Ascending aorta (tissue), 2 donors: ENCODE results near the gene TRIM17. TPM values are rescaled to one million over a fixed set of nuclear protein-coding genes. Genes with fewer than 3 reads are reported as not detected.

Experiments used
- DNase-seq, 2 donors: peaks; one replicate each; pipeline ENCODE4 v3.0.0-alpha.2; 2019; ENCODE audit warnings: low spot score in 2 of 2
- H3K27ac ChIP-seq, 2 donors: fragments of 200-600 bp; sonication (generic); one replicate each; pipeline ENCODE4 v1.5.1; 2016 to 2017; ENCODE audit warnings: mild to moderate bottlenecking in 1 of 2
- H3K27me3 ChIP-seq: fragments of 200-600 bp; sonication (generic); one replicate; pipeline ENCODE4 v1.5.1; 2017
- H3K36me3 ChIP-seq, 2 donors: fragments of 200-600 bp; sonication (generic); one replicate each; pipeline ENCODE4 v1.5.1; 2016
- H3K4me1 ChIP-seq, 2 donors: fragments of 200-600 bp; sonication (generic); one replicate each; pipeline ENCODE4 v1.5.1; 2016 to 2017; ENCODE audit warnings: mild to moderate bottlenecking in 1 of 2
- H3K4me3 ChIP-seq, 2 donors: fragments of 200-600 bp; sonication (generic); one replicate each; pipeline ENCODE4 v1.5.1; 2016 to 2017; ENCODE audit warnings: mild to moderate bottlenecking in 1 of 2
- H3K9me3 ChIP-seq, 2 donors: fragments of 200-600 bp; sonication (generic); one replicate each; pipeline ENCODE4 v1.5.1; 2016
- intact Hi-C: fragments of 100-400 bp; cut with DNase I; formaldehyde crosslinking; loops from one replicate; pipeline ENCODE4 v1.15.1; 2023
- total RNA-seq: library from RNA; depleted of rRNA; stranded (reverse); fragments of >200 nt; gene quantifications from one replicate; pipeline ENCODE4 v1.1.0, GENCODE V29; 2016
- TF ChIP-seq, protein P1 (sequence below), 3 experiments: fragments of 200-600 bp in 2 of 3; fragments of 450-650 bp in 1 of 3; sonication (generic) in 2 of 3; IDR thresholded peaks; one replicate each; pipeline ENCODE4 v1.5.1; 2016 to 2019; ENCODE audit warnings: antibody characterized with exemption in 3 of 3, mild to moderate bottlenecking in 1 of 3, moderate library complexity in 1 of 3

TRIM17 gene
- total RNA-seq, 1 donor from 2014 or later, result not detected

DNA sequence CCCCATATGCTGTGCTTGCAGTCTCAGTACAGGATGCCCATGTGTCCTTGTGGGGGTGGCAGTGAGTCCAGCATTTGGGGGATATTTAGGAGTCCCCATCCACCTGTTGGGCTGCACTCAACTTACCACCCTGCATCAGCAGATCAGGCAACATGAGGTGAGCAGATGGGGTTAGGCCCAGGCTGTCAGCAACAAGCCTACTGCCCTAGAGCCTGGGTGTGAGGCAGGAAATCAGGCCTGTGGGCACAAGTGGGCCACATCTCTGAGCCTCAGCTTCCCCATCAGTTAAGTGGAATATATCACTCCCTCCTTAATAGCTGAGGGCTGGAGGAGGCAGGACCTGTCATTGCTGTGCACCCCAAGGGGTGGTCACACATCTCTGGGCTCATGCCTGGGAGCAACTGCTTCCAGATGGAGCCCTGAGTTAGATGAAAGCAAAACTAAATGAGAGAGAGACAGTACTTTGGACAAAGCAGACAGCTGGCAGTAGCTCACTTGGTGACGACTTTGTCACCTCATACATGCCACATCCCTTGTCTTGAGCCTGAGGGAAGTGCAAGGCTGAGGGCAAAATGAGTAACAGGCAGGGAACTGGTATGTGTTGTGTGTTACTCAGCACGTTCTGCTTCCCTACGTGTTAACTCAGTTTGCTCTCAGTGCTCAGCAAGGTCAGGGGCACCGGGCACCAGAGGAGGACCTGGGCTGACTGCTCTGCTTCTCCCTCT is 58.5 kb downstream of the TRIM17 start:
- intact Hi-C loops, result no loop called here
- TF ChIP-seq, protein P1, sequence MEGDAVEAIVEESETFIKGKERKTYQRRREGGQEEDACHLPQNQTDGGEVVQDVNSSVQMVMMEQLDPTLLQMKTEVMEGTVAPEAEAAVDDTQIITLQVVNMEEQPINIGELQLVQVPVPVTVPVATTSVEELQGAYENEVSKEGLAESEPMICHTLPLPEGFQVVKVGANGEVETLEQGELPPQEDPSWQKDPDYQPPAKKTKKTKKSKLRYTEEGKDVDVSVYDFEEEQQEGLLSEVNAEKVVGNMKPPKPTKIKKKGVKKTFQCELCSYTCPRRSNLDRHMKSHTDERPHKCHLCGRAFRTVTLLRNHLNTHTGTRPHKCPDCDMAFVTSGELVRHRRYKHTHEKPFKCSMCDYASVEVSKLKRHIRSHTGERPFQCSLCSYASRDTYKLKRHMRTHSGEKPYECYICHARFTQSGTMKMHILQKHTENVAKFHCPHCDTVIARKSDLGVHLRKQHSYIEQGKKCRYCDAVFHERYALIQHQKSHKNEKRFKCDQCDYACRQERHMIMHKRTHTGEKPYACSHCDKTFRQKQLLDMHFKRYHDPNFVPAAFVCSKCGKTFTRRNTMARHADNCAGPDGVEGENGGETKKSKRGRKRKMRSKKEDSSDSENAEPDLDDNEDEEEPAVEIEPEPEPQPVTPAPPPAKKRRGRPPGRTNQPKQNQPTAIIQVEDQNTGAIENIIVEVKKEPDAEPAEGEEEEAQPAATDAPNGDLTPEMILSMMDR (IDR thresholded peaks at IDR 0.05), result no peak
- Histone ChIP-seq H3K36me3 (no peaks in the 10 kb centered on the region), H3K4me1 (no peaks in the 10 kb centered on the region), H3K27me3 (no peaks in the 10 kb centered on the region), H3K9me3 (no peaks in the 10 kb centered on the region), H3K27ac (no peak overlapping the region), H3K4me3 (no peak overlapping the region)
- no peak for DNase-seq

Other genes starting within 250 kb of the TRIM17 start
- 28.6 TPM for gene OBSCN, start 208.8 kb downstream of the TRIM17 start, total RNA-seq
- 73.3 TPM for gene TRIM11, start 10.0 kb downstream of the TRIM17 start, total RNA-seq
- 24.3 TPM for gene RNF187, start 70.5 kb upstream of the TRIM17 start, total RNA-seq